Body of pancreas (tissue), 4 donors: ENCODE results near the gene CERK. TPM values are rescaled to one million over a fixed set of nuclear protein-coding genes. Genes with fewer than 3 reads are reported as not detected.

ENCODE experiments used
- ATAC-seq: fragments of 150-250 bp; one replicate; pipeline ENCODE4 v1.9.1; 2016
- DNase-seq, 4 donors: peaks; one replicate each; pipeline ENCODE4 v3.0.0-alpha.2; 2019
- H3K27ac ChIP-seq, 4 donors: fragments of 200-600 bp; sonication (generic); 1 replicate in 3 of 4; 2 replicates in 1 of 4; pipeline versions ENCODE4 v1.5.1 to v1.6.1; 2016 to 2019; ENCODE audit warnings: mild to moderate bottlenecking in 1 of 4, mixed read lengths in 1 of 4, moderate library complexity in 1 of 4
- H3K27me3 ChIP-seq, 2 donors: fragments of 200-600 bp; sonication (generic); one replicate each; pipeline ENCODE4 v1.6.0; 2016; ENCODE audit warnings: mild to moderate bottlenecking in 1 of 2
- H3K36me3 ChIP-seq, 2 donors: fragments of 200-600 bp; sonication (generic); replicated peaks in 1 of 2; 2 replicates each; pipeline ENCODE4 v1.5.1; 2016; ENCODE audit warnings: low read depth in 2 of 2; ENCODE audit not compliant: insufficient read depth in 1 of 2
- H3K4me1 ChIP-seq: fragments of 200-600 bp; sonication (generic); one replicate; pipeline ENCODE4 v1.6.0; 2016
- H3K4me3 ChIP-seq, 2 donors: fragments of 200-600 bp; sonication (generic); 1 replicate in 1 of 2; 2 replicates in 1 of 2; pipeline ENCODE4 v1.5.1; 2016 to 2019
- H3K9me3 ChIP-seq, 3 donors: fragments of 200-600 bp; sonication (generic); 1 replicate in 2 of 3; 2 replicates in 1 of 3; pipeline ENCODE4 v1.5.1; 2016
- CTCF ChIP-seq, 7 experiments: fragments of 450-650 bp in 4 of 7; fragments of 200-600 bp in 3 of 7; sonication (generic) in 3 of 7; IDR thresholded peaks; one replicate each; pipeline ENCODE4 v1.5.1; 2016 to 2019; ENCODE audit warnings: antibody characterized with exemption in 7 of 7
- POLR2A ChIP-seq, 3 donors: fragments of 450-650 bp; IDR thresholded peaks; one replicate each; pipeline ENCODE4 v1.6.1; 2016; ENCODE audit warnings: antibody characterized with exemption in 3 of 3, mild to moderate bottlenecking in 2 of 3
- WGBS, 2 donors: methylation state at CpG; one replicate each; pipeline ENCODE4 v1.1.5; 2017; 5-methylcytosine and 5-hydroxymethylcytosine counted together
- intact Hi-C: fragments of 100-400 bp; cut with DNase I; formaldehyde crosslinking; loops from one replicate; pipeline ENCODE4 v1.15.1; 2023
- total RNA-seq, 2 donors: library from RNA; depleted of rRNA; stranded (reverse); fragments of >200 nt; gene quantifications; one replicate each; pipeline ENCODE4 v1.1.0, GENCODE V29; 2016

The CERK gene
- total RNA-seq, 2 donors from 2014 or later = 33.6 to 46.4 TPM

- Histone ChIP-seq H3K27me3 (no peaks in the 10 kb centered on the region), H3K4me1 (peaks cover 23% of the 10 kb centered on the region)
- no peak for DNase-seq
These were observed 78.8 kb downstream of the CERK start for GRCh38 chr22:46659059-46659790.

GRCh38 chr22:46657996-46658947, 79.8 kb downstream of the CERK start:
- no peak for DNase-seq
- no peaks in the 10 kb centered on the region for H3K36me3 ChIP-seq
- no peaks in the 10 kb centered on the region for H3K9me3 ChIP-seq
- intact Hi-C loops = no loop called here
- 96 to 97% methylated on average over 29 to 37 of the region's 37 CpGs for WGBS, 2 donors
- peaks cover 28% of the 10 kb centered on the region for H3K4me1 ChIP-seq
- no peaks in the 10 kb centered on the region for H3K27me3 ChIP-seq
- no peak overlapping the region for H3K27ac ChIP-seq
- no peak for TF ChIP-seq CTCF (IDR thresholded peaks at IDR 0.05)
- no peak for TF ChIP-seq POLR2A (IDR thresholded peaks at IDR 0.05)
- ATAC-seq = no peak
- no peak overlapping the region for H3K4me3 ChIP-seq

More at GRCh38 chr22:46659059-46659790, 78.8 kb downstream of the CERK start:
- no peak overlapping the region for H3K4me3 ChIP-seq
- H3K9me3 ChIP-seq = no peaks in the 10 kb centered on the region
- ATAC-seq = no peak
- TF ChIP-seq POLR2A (IDR thresholded peaks at IDR 0.05) (no peak), CTCF (IDR thresholded peaks at IDR 0.05) (no peak)
- H3K27ac ChIP-seq = no peak overlapping the region
- 89 to 98% methylated on average over 9 to 11 of the region's 14 CpGs for WGBS, 2 donors
- H3K36me3 ChIP-seq = no peaks in the 10 kb centered on the region
- intact Hi-C loops = no loop called here

GRCh38 chr22:46657655-46657953, 80.4 kb downstream of the CERK start:
- intact Hi-C loops = no loop called here
- Histone ChIP-seq H3K27ac (no peak overlapping the region), H3K9me3 (no peaks in the 10 kb centered on the region), H3K4me1 (peaks cover 30% of the 10 kb centered on the region), H3K4me3 (no peak overlapping the region), H3K27me3 (no peaks in the 10 kb centered on the region), H3K36me3 (no peaks in the 10 kb centered on the region)
- TF ChIP-seq POLR2A (IDR thresholded peaks at IDR 0.05) (no peak), CTCF (IDR thresholded peaks at IDR 0.05) (no peak)
- no peak for ATAC-seq
- WGBS, 2 donors = 96% methylated on average over 10 of the region's 10 CpGs; no CpG with 5 or more reads in 1 of the 2 donors
- DNase-seq = no peak

GRCh38 chr22:46656856-46657654, 81.0 kb downstream of the CERK start:
- H3K4me1 ChIP-seq = peaks cover 30% of the 10 kb centered on the region
- no peak overlapping the region for H3K4me3 ChIP-seq
- H3K27me3 ChIP-seq = no peaks in the 10 kb centered on the region
- TF ChIP-seq CTCF (IDR thresholded peaks at IDR 0.05) = no peak
- no peak for TF ChIP-seq POLR2A (IDR thresholded peaks at IDR 0.05)
- no peaks in the 10 kb centered on the region for H3K36me3 ChIP-seq
- DNase-seq (no peak), ATAC-seq (no peak)
- H3K27ac ChIP-seq = no peak overlapping the region
- 78 to 84% methylated on average over 8 to 15 of the region's 15 CpGs for WGBS, 2 donors
- no peaks in the 10 kb centered on the region for H3K9me3 ChIP-seq
- intact Hi-C loops = no loop called here
